ENCODE measurements around the gene ADAM10.

ADAM10 gene

DNA sequence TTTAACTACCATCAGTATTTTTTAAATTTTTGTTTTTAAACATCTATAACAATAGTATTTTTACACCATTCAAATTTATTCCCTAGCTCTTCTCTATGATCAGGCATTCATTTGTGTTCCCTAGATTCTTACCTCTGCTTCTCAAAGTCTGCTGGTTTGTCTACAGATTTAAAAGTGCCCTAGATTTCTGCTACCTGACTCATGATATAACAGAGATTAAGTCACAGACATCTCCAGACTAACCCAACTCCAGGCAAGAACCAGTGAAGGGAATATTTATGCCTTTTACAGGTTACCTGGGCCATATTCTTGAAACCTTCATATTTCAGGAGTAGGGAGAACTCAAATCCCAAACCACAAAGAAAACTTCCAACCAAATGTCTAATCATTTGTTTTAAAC lies 38.8 kb downstream of the ADAM10 start:
- no peak for DNase-seq (ENCODE audit: low spot score)
- TF ChIP-seq, protein P1, sequence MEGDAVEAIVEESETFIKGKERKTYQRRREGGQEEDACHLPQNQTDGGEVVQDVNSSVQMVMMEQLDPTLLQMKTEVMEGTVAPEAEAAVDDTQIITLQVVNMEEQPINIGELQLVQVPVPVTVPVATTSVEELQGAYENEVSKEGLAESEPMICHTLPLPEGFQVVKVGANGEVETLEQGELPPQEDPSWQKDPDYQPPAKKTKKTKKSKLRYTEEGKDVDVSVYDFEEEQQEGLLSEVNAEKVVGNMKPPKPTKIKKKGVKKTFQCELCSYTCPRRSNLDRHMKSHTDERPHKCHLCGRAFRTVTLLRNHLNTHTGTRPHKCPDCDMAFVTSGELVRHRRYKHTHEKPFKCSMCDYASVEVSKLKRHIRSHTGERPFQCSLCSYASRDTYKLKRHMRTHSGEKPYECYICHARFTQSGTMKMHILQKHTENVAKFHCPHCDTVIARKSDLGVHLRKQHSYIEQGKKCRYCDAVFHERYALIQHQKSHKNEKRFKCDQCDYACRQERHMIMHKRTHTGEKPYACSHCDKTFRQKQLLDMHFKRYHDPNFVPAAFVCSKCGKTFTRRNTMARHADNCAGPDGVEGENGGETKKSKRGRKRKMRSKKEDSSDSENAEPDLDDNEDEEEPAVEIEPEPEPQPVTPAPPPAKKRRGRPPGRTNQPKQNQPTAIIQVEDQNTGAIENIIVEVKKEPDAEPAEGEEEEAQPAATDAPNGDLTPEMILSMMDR (IDR thresholded peaks at IDR 0.05; ENCODE audit: borderline replicate concordance, control extremely low read depth, extremely low read depth, insufficient read depth, missing control alignments), result no peak
- in situ Hi-C loops (cut with MboI; ENCODE audit: low sequenced_read_pairs, unreplicated experiment), result no loop called here

DNA sequence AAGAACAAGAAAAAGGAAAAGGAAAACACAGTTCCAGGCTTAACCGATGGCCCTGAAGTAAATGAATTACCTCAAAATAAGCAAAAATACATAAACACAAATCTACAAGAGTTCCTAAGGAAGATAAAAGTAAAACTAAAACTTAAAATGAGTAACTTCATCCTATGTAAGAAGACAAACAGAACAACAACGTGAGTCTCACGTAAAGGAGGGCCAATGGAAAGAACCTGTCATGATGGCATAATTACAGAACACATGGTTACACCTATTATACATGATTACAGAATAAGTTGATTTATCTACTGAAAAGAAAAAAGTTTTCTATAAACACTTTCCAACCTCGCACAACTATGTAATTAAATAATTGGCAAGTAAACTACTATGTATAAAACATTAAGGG lies 42.1 kb downstream of the ADAM10 start:
- in situ Hi-C loops (cut with MboI; ENCODE audit: low sequenced_read_pairs, unreplicated experiment), result no loop called here
- TF ChIP-seq, protein P1 (IDR thresholded peaks at IDR 0.05; ENCODE audit: borderline replicate concordance, control extremely low read depth, extremely low read depth, insufficient read depth, missing control alignments), result no peak
- no peak for DNase-seq (ENCODE audit: low spot score)

DNA sequence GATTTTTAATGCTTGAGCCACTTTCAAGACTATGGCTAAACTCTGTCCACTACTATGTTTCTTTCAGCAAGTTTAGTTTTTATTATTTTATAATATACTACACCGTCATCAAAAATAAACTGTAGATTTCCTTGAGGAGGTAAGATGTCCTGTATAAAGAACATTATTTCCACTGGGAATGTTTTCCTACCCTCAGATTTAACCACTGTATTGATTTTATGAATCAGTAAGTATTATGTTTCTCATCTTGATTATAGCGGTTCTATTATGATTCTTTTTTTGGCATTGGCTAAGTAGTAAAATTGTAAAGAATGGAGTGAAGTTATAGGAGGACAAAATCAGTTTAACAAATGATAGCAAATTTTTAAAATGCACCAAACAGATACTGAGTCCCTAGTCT lies 44.4 kb downstream of the ADAM10 start:
- in situ Hi-C loops (cut with MboI; ENCODE audit: low sequenced_read_pairs, unreplicated experiment), result no loop called here
- TF ChIP-seq, protein P1 (IDR thresholded peaks at IDR 0.05; ENCODE audit: borderline replicate concordance, control extremely low read depth, extremely low read depth, insufficient read depth, missing control alignments), result no peak
- DNase-seq (ENCODE audit: low spot score), result no peak

DNA sequence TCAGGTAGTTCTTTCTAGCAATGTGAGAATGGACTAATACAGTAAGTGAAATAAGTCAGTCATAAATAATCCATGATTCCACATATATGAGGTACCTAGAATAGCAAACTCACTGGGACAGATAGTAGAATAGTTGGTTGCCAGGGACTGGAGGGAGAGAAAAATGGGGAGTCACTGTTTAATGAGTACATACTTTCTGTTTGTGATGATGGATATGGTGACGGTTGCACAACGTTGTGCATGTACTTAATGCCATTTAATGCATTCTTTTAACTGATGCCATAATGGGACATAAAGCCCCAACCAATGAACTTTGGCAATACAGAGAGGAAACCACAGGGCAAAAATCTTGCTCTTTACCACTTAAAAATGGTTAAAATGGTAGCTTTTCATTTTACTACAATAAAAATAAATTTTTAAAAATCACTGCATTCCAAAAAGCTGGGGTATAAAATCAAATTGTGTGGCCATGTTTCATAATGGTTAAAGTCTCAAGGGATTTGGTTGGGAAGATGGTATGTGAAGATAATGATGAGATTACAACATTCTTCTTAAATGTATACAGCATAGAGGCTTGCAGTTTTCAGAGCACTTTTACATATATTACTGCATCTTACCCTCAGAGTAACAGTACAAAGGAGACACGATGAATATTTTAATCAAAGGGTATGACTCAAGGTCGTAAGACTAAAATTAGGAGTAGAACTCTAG lies 45.2 kb downstream of the ADAM10 start:
- TF ChIP-seq, protein P1 (IDR thresholded peaks at IDR 0.05; ENCODE audit: borderline replicate concordance, control extremely low read depth, extremely low read depth, insufficient read depth, missing control alignments), result no peak
- in situ Hi-C loops (cut with MboI; ENCODE audit: low sequenced_read_pairs, unreplicated experiment), result no loop called here

DNA sequence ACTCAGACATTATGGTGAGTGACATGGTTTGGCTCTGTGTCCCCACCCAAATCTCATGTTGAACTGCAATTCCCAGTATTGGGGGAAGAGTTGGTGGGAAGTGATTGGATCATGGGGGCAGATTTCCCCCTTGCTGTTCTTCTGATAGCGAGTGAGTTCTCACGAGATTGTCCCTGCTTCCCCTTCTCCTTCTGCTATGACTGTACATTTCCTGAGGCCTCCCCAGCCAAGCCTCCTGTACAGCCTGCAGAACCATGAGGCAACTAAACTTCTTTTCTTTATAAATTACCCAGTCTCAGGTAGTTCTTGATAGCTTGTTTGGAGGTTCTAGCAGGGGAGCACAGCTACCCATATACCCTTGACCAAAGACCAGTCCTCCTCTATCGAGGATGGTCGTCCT lies 45.9 kb downstream of the ADAM10 start:
- no peak for DNase-seq (ENCODE audit: low spot score)
- TF ChIP-seq, protein P1 (IDR thresholded peaks at IDR 0.05; ENCODE audit: borderline replicate concordance, control extremely low read depth, extremely low read depth, insufficient read depth, missing control alignments), result no peak
- in situ Hi-C loops (cut with MboI; ENCODE audit: low sequenced_read_pairs, unreplicated experiment), result no loop called here

More for the DNA sequence above, 45.2 kb downstream of the ADAM10 start:
- no peak for DNase-seq (ENCODE audit: low spot score)

DNA sequence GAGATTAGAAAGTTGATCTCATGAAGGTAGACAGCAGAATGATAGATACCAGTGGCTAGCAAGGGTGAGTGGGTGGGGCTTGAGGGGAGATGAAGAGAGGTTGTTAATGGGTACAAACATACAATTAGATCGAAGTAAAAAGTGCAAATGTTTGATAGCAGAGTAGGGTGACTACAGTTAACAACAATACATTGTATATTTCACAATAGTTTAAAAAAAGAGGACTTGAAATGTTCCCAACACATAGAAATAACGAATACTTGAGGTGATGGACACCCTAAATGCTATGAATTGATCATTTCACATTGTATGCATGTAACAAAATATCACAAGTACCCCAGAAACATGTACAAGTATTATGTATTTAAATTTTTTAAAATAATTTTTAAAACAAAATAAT lies 47.3 kb downstream of the ADAM10 start:
- in situ Hi-C loops (cut with MboI; ENCODE audit: low sequenced_read_pairs, unreplicated experiment), result no loop called here
- TF ChIP-seq, protein P1 (IDR thresholded peaks at IDR 0.05; ENCODE audit: borderline replicate concordance, control extremely low read depth, extremely low read depth, insufficient read depth, missing control alignments), result no peak
- DNase-seq (ENCODE audit: low spot score), result no peak

Data from GM13976 (cell line).